ENCODE results near the gene KYAT1.

Gene KYAT1

DNA sequence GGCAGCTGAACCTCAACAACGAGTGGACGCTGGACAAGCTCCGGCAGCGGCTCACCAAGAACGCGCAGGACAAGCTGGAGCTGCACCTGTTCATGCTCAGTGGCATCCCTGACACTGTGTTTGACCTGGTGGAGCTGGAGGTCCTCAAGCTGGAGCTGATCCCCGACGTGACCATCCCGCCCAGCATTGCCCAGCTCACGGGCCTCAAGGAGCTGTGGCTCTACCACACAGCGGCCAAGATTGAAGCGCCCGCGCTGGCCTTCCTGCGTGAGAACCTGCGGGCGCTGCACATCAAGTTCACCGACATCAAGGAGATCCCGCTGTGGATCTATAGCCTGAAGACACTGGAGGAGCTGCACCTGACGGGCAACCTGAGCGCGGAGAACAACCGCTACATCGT lies 26.6 kb upstream of the KYAT1 start:
- no peak for DNase-seq

DNA sequence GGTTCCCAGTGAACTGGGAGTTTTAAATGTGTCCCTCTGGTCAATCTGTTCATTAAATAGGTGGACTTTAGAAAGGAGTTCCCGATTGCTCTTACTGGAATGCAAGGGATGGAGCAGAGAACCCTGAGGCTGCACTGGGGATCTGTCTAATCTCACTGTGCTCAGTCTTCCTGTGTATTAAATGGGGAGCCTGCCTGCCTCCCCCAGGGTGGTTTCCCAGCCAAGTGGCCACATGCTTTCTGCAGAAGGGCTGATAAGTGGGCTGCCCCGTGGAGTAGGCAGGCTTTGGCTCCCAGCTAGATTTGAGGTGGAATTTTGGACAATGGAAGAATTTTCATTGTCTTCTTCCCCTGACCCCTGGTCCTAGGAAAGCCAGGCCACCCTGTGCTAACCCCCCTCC lies 25.0 kb upstream of the KYAT1 start:
- no peak for DNase-seq

DNA sequence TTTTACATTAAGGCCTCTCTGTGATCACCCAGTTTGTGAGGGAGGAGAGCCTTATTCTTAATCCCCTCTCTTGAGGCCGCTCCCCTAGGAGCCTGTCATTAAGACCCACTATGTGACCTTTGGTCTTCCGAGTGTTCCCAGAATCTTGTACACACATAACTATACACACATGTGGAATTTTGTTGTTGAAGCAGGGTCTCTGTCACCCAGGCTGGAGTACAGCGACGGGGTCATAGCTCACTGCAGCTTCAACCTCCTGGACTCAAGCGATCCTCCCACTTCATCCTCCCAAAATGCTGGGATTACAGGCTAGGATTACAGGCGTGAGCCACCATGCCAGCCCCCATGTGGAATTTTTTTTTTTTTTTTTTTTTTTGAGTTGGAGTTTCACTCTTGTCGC lies 24.2 kb upstream of the KYAT1 start:
- DNase-seq = no peak

DNA sequence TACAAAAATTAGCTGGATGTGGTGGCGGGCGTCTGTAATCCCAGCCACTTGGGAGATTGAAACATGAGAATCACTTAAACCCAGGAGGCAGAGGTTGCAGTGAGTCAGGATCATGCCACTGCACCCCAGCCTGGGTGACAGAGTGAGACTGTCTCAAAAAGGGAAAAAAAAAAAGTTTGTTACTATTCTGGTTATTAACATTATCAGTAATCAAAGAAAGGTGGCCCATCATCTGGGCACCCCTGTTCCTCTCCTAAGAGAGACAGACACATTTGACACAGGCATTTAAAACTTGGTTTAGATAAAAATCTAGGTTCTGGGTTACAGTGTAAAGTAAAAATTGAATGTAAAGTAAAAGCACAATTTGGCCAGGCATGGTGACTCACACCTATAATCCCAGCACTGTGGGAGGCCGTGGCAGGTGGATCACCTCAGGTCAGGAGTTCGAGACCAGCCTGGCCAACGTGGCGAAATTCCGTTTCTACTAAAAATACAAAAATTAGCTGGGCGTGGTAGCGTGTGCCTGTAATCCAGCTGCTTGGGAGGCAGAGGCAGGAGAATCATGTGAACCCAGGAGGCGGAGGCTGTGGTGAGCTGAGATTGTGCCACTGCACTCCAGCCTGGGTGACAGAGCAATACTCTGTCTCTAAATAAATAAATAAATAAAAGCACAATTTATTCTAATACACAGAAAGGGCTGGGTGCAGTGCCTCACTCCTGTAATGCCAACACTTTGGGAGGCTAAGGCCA lies 22.3 kb upstream of the KYAT1 start:
- DNase-seq = peak; percentile 32

DNA sequence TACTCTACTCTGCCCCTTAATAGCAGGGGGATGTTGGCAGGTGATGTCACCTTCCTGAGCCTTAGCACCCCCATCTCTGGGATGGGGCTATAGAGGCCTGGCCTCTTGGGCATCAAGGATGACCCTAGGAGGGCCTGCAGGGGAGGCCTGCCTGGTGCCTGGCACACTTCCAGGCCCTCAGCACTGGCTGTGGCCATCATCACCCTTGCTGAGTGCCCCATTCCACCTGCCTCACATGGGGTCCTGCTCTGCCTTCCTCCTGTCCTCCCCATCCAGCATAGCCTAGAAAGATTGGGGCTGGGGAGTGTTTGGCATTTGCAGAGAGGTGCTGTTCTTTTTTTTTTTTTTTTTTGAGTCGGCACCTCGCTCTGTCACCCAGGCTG lies 21.3 kb upstream of the KYAT1 start:
- no peak for DNase-seq

DNA sequence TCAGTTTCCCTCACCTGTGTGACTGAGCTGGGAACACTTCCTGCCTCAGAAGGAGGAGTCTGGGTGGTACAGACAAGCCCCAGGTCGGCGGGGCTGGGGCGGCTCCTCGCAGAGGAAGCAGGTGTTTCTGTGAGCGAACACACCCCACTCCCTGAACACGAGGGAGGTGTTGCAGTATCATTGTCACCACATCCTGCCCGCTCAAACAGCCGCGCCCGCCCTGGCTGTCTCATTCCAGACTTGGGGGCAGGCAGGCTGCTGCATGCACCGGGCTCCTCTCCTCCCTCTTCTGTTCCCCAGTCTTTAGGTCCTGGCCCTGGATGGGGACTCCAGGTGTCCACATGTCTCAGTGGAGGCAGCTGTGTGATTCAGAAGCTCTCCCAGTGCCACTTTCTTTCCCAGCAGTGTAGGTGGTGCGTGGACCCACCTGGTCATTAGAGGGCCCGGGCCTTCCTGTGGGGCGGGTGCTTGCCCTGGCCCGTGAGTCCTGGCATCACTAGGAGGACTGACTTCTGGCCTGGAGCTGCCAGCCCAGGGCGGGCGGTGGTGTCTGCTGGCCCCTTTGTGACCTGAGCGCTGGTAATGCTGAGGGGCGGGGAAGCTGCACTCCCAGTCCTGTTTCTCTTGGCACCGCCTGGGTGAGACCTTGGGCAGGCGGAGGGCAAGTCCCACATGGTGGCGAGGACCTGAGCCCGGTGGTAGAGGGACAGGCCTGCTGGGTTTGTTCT lies 20.8 kb upstream of the KYAT1 start:
- no peak for DNase-seq

DNA sequence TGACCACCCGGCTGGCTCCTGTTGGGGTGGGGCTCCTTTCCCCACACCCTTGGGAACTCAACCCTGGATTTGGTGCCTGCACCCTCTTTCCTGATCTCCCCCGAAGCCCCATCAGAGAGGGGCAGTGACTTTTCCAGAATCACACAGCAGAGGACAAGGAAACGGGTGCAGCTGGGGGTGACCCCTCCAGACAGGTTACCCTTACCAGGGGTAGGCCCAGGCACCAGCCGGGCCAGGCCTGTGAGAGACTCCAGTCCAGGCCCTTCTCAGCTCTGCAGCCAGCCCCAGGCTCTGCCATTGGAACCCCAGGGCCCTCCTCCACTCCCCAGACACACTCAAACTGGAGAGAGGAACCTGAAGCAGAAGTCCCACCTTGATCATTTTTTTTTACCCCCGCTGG lies 20.1 kb upstream of the KYAT1 start:
- DNase-seq = no peak

DNA sequence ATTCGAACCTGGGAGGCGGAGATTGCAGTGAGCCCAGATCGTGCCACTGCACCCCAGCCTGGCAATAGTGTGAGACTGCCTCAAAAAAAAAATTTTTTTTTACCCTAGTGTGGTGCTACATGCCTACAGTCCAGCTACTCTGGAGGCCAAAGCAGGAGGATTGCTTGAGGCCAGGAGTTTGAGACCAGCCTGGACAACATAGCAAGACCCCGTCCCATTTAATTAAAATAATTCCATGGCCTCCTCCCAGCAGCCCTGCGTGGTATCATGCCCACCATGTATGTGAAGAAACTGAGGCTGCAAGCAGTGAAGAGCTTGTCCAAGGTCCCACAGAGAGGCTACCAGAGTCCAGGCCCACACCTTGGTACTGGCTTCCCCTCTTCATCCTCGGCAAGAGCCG lies 19.6 kb upstream of the KYAT1 start:
- DNase-seq = no peak

DNA sequence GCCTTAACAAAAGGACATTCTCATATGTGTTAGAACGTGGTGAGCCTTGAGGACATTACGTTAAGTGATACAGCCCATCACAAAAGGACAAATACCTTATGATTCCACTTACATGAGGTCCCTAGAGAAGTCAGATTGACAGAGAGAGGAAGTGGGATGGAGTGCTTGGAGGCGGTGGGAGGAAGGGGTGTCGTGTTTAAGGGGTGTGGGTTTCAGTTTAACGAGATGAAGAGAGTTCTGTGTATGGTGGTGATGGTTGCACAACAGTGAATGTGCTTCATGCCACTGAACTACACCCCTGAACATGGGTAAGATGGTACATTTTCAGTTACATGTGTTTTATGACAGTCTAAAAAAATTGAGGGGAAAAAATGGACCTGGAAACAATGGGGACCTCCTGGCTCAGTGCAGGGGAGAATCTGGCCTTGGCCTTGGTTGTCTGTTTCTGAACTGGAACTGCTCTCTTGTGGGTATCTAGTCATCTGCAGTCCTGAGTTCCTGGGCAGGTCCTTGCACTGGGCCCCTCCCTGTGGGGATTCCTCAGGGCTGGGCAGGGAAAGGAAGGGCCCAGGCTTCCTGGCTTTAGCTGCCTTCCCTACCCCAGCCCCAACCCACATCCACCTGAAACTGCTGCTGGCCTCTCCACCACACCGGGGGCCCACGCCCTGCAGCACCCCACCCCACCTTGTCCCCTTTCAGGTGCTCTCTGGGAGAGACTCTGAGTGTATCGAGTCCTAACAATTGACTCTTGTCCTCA lies 18.0 kb upstream of the KYAT1 start:
- no peak for DNase-seq

DNA sequence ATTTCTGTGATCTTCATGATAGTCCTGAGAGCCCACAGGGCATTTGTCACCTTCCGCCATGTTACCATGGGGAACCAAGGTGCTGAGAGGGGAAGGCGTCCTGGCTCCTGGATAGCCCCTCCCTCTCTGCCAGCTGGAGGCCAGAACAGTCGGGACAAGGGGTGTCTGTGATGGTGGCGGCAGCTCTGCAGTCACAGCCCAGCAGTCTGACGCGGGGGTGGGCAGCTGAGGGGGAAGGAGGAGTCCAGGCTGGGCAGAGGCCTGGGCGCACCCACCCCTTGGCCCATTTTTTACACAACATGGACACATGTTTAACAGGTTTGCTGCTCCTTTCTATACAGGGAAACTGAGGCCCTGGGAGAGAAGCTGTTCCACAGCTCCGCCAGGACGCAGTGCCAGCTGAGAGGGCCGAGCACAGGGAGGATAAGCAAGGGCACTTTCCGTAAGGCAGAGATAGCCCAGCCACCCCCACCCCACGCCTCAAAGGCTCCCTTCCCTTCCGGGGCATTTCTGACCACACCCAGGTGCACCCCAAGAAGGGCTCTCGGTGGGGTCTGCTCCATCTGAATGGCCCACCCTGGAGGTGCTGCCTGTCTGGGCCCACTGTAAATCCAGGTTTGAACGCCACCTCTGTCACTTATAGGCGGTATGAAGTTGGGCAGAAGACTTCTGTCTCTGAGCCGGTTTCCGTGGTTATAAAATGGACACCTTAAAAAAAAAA lies 17.3 kb upstream of the KYAT1 start:
- no peak for DNase-seq

DNA sequence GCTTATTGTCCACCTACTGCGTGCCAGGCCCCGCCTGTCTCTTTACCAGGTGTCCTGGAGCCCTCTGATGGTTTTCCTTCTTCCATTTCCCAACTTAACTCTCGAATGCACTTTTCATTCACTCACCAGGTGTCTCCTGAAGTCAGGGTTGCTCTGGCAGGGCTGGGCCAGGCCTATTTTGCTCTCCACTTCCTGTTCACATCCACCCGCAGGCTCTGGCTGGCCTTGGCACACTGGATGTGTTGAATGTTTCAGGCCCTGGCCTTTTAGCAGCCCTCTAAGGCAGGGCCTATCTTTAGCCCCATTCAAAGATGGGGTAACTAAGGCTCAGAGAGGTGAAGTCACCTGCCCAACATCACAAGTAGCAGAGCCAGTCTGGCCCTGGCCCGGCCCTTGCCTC lies 16.6 kb upstream of the KYAT1 start:
- no peak for DNase-seq

DNA sequence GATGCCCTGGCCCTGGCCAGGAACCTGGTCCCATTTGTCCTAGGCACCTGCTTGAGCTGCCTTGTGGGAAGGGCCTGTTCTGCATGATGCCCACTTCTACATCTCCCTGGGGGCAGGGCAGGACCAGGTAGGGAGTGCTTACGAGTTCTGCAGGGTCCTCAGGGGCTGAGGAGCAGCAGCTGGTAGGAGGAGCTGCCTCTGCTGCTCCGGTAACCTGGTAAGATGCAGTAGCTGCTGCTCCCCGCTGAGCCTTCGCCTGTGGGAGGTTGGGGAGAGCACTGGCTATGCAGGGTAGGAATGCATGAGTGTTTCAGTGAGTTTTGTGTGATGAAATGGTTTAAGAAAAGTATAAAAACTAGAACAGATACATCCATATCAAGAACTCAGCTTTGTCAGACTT lies 13.8 kb upstream of the KYAT1 start:
- peak; percentile 49 for DNase-seq

DNA sequence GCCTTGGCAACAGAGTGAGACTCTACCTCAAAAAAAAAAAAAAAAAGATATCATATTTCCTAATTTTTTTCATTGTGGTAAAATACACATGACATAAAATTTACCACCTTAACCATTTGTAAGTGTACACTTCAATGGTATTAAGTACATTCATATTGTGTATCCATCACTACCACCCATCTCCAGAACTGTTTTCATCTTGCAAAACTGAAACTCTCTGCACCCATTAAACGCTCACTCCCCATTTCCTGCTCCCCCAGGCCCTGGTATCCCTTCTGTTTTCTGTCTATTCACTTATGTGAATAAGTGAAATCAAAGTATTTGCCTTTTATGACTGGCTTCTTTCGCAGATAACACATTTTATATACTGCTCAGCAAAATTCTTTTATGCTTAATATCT lies 13.0 kb upstream of the KYAT1 start:
- DNase-seq = no peak

DNA sequence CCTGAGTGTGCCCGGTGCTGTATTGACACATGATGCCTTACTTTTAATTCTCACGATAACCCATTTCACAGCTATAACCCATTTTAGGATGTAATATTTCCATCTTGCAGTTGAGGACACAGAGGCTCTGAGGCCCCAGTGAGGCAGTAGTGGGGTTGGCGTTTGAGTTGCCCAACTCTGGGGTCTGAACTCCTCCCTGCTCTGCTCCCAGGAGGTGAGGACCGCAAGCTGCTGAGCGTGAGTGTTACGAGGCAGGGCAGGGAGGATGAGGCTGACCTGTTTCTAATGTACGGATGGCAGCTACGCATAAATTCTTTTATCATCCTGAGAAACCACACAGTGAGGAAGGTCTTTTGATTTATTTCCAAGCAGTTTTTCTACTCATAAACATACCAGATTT lies 11.6 kb upstream of the KYAT1 start:
- DNase-seq = no peak

DNA sequence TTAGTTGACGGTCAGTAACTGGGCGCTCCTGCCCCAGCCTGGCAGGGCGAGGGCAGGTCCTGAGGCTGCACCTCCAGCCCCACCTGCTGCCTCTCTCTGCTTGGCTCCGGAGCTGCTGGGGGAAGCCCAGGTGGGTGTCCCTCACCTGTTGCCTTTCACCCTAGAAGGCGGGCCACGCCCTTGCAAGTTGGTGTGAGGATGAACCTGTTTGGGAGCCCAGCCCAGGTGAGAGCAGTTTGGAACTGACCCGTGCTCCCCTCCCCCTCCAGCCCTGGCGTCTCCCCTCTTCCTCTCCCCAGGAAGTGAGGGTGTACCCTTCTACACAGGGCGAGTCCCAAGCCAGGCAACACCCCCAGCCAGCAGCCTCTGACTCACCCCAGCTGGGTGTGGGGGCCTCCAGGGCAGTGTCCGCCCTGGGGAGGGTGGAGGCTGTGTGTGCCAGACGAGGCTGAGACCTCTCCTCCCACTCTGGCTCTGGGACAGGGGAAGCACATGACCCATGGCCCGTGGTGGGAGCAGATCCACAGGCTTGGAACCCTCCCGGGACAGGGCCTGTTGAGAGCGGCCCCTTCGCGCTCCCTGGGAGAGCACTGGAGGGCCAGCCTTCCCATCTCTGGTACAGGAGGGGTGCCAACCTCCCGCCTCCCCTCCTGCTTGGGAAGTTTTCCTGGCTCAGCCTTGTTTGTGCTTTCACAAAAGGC lies 10.6 kb upstream of the KYAT1 start:
- peak; percentile 93 for DNase-seq

DNA sequence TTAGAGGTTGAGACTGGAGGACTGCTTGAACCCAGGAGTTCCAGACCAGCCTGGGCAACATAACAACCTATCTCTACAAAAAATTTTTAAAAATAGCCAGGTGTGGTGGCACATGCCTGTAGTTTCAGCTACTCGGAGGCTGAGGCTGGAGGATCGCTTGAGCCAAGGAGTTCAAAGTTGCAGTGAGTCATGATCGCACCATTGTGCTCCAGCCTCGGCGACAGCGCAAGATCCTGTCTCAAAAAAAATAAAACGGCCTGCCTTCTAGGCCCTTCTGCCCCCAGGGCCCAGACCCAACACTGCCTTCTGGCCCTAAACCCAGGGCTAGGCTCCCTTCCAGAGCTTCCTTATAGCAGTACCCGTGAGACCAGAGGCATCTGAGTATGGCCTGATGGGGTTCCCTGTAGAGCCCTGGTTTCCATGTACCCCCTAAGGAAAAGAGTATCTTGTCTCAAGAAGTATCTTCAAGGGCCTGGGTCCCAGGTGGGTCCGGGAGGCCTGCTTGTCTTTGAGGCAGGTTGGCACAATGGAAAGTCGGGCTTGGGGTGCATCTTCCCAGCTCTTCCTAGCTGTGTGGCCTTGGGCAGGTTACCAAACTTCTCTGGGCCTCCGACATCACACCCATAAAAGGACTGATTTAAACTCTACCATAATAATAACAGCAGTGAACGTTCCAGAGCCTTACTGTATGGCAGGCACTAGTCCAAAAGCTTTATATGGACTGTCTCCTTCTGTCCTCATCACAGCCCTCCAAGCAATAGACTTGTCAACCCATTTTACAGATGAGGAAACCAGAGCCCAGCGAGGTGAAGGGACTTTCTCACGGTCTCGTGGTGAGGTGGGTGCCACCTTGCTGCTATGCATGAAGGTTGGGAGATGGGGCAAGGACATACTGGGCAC lies 9.8 kb upstream of the KYAT1 start:
- DNase-seq = no peak

DNA sequence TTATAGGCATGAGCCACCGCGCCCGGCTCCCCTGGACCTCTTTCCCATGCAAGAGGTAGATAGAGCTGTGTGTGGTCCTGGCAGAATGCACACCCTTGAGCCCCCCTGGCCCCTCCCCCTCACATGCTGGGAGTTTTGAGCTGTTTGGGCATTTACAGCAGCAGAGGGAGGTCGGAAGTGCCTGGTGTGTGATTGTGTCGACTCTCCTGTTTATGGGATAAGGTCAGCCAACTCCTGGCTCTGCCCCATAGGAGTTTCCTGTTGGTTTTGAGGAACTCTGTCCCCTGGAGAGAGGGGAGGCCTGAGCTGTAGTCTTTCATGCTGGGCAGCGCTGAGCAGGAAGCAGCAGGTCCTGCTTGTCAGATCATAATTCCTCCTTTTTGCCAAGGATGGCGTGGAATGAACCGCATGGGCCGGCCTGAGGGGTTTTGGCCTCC lies 6.2 kb upstream of the KYAT1 start:
- DNase-seq = peak; percentile 44

DNA sequence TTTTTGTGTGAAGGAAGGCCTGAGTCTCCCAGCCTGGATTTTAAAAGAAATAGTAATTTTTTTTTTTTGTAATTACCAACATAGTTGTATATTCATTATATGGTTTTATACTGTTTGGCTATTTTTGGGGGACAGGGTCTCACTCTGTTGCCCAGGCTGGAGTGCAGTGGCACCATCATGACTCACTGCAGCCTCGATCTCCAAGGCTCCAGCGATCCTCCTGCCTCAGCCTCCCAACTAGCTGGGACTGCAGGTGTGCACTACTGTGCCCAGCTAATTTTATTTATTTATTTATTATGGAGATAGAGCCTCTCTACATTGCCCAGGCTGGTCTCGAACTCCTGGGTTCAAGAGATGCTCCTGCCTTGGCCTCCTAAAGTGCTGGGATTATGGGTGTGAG lies 5.3 kb upstream of the KYAT1 start:
- DNase-seq = no peak

DNA sequence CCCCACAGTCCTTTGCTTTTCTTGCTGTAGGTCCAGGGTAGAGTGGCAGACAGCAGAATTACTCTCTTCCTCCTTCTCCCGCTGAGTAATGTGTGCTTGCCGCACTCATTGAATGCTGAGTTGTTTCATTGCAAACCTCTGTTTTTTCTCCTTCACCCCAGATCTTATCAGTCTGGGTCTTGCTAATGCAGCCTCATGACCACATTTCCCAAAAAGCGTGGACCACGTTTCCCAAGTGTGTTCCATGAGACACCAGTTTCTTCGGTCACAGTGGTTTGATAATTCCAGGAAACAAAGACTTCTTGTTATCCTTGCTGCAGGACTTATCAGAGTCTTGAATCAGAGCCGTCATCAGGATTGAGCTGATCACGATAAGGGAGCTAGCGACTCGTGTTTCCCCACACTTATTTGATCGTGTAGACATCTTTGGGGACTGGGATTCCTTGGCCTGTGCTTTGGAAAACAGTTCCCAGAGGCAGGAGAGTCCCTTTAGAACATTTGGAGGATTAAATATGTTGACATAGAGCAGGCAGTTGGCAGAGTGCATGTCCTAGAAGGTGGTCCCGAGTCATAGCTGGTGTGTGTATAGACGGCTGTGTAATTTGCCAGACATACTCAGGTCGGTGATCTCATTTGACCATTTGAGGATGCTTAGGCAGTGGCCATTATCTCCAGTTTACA lies 4.6 kb upstream of the KYAT1 start:
- DNase-seq = no peak

DNA sequence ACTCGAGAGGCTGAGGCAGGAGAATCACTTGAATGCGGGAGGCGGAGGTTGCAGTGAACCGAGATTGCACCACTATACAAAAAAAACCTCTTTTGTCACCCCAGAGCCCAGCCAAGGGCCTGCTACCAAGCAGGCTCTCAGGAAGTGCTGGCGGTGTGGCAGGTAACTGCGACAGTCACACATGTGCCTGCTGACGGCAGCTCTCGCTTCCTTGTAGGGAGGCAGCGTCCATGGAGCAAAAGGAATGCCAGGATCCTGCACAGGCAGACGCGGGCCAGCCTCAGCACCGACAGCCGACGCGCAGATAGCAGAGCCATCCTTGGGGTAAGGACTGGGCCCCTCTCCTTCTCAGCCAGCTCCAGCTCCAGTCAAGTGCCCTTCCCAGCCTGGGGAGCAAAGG lies 4.0 kb upstream of the KYAT1 start:
- DNase-seq = no peak

DNA sequence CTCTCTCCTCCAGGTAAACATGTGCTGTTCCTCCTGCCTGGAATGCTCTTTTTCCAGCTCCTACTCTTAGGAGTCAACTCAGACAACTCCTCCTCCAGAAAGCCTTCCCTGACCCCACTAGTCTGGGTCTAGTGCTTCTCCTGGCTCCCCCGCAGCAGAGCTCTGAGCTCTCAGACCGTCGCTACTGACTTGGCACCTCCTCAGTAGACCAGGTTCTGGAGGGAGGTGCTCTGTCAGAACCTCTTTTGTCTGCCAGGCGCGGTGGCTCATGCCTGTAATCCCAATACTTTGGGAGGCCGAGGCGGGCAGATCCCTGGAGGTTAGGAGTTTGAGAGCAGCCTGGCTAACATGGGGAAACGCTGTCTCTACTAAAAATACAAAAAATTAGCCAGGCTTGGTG lies 3.6 kb upstream of the KYAT1 start:
- no peak for DNase-seq
